Stomach (tissue), 9 donors: ENCODE results near the gene HOXD13. TPM values are rescaled to one million over a fixed set of nuclear protein-coding genes. Genes with fewer than 3 reads are reported as not detected.
A peak's percentile ranks its signal among the peaks of the same experiment; 100 is the strongest.

Experiments
- DNase-seq, 2 donors: peaks; one replicate each; pipeline versions ENCODE4 v3.0.0 to v3.0.0-alpha.2; 2013 to 2019
- H3K27ac ChIP-seq, 5 donors: fragments of 200-600 bp in 4 of 5; sonication (generic) in 4 of 5; one replicate each; pipeline ENCODE4 v1.5.1; 2013 to 2019; ENCODE audit warnings: mild to moderate bottlenecking in 1 of 5, moderate library complexity in 1 of 5
- H3K27me3 ChIP-seq, 3 donors: fragments of 200-600 bp; sonication (generic); one replicate each; pipeline ENCODE4 v1.5.1; 2017 to 2019; ENCODE audit warnings: mixed run types in 1 of 3
- H3K36me3 ChIP-seq, 4 donors: fragments of 200-600 bp; sonication (generic); 1 replicate in 3 of 4; 2 replicates in 1 of 4; pipeline ENCODE4 v1.5.1; 2016 to 2019
- H3K4me1 ChIP-seq, 4 donors: fragments of 200-600 bp; sonication (generic); one replicate each; pipeline ENCODE4 v1.5.1; 2016 to 2019
- H3K4me3 ChIP-seq, 4 donors: fragments of 200-600 bp; sonication (generic) in 3 of 4; one replicate each; pipeline ENCODE4 v1.5.1; 2016 to 2019; ENCODE audit warnings: mild to moderate bottlenecking in 1 of 4
- H3K9me3 ChIP-seq, 4 donors: fragments of 200-600 bp; sonication (generic); one replicate each; pipeline ENCODE4 v1.5.1; 2016 to 2019
- CTCF ChIP-seq, 7 experiments: fragments of 450-650 bp in 4 of 7; fragments of 200-600 bp in 3 of 7; sonication (generic) in 3 of 7; IDR thresholded peaks; one replicate each; pipeline ENCODE4 v1.5.1; 2016 to 2019; ENCODE audit warnings: antibody characterized with exemption in 7 of 7, control low read depth in 2 of 7, mild to moderate bottlenecking in 1 of 7
- EP300 ChIP-seq: sonication (generic); formaldehyde crosslinking; IDR thresholded peaks from one replicate; pipeline ENCODE4 v1.6.1; 2017; ENCODE audit warnings: antibody characterized with exemption
- POLR2A ChIP-seq, 4 donors: fragments of 450-650 bp; IDR thresholded peaks; one replicate each; pipeline ENCODE4 v1.6.1; 2016; ENCODE audit warnings: antibody characterized with exemption in 4 of 4, control low read depth in 2 of 4, mild to moderate bottlenecking in 1 of 4, moderate library complexity in 1 of 4
- POLR2AphosphoS5 ChIP-seq, 3 donors: sonication (generic); formaldehyde crosslinking; IDR thresholded peaks; one replicate each; pipeline ENCODE4 v1.6.1; 2016; ENCODE audit warnings: antibody characterized with exemption in 3 of 3
- WGBS, 5 donors: extraction: QIAGEN DNeasy Blood & Tissue Kit in 3 of 5; methylation state at CpG; one replicate each; pipeline versions ENCODE4 v1.1.5 to v1.1.7; 2013 to 2018; 5-methylcytosine and 5-hydroxymethylcytosine counted together
- intact Hi-C: fragments of 100-400 bp; cut with DNase I; formaldehyde crosslinking; loops from one replicate; pipeline ENCODE4 v1.15.1; 2023; ENCODE audit warnings: low total_unique reads
- polyA plus RNA-seq, 3 donors: library from polyadenylated mRNA; stranded (reverse); fragments of 200-250 nt; gene quantifications; one replicate each; pipeline ENCODE4 v1.2.3, GENCODE V29; 2013
- total RNA-seq, 5 donors: library from RNA; depleted of rRNA; stranded (reverse); fragments of >200 nt; gene quantifications; one replicate each; pipeline versions ENCODE4 v1.1.0 to v1.2.3, GENCODE V29; 2014 to 2016
- donor health status: healthy with polysubstance abuse.
- donor health status: Bipolar disorder and iron deficiency.
- donor health status: healthy.

The HOXD13 gene
- total and polyA plus RNA-seq, 8 donors: not detected

GRCh38 chr2:176091329-176092258 lies 927 bp upstream of the HOXD13 start:
- DNase-seq: no peak
- no peak for TF ChIP-seq POLR2A (IDR thresholded peaks at IDR 0.05)
- TF ChIP-seq CTCF (IDR thresholded peaks at IDR 0.05): no peak
- TF ChIP-seq POLR2AphosphoS5 (IDR thresholded peaks at IDR 0.05): no peak
- no peak for TF ChIP-seq EP300
- WGBS, 5 donors: 7 to 8% (median 8%) methylated on average over 24 to 31 of the region's 31 CpGs
- no peaks in the 10 kb centered on the region for H3K36me3 ChIP-seq
- peaks cover 23 to 43% (median 37%) of the 10 kb centered on the region in 4 donors for H3K4me1 ChIP-seq
- H3K27me3 ChIP-seq: peaks cover 55 to 100% (median 100%) of the 10 kb centered on the region in 3 donors
- no peak overlapping the region for H3K4me3 ChIP-seq
- H3K27ac ChIP-seq: no peak overlapping the region
- intact Hi-C loops: no loop called here
- peaks cover 0 to 14% (median 2%) of the 10 kb centered on the region in 4 donors for H3K9me3 ChIP-seq

DNA sequence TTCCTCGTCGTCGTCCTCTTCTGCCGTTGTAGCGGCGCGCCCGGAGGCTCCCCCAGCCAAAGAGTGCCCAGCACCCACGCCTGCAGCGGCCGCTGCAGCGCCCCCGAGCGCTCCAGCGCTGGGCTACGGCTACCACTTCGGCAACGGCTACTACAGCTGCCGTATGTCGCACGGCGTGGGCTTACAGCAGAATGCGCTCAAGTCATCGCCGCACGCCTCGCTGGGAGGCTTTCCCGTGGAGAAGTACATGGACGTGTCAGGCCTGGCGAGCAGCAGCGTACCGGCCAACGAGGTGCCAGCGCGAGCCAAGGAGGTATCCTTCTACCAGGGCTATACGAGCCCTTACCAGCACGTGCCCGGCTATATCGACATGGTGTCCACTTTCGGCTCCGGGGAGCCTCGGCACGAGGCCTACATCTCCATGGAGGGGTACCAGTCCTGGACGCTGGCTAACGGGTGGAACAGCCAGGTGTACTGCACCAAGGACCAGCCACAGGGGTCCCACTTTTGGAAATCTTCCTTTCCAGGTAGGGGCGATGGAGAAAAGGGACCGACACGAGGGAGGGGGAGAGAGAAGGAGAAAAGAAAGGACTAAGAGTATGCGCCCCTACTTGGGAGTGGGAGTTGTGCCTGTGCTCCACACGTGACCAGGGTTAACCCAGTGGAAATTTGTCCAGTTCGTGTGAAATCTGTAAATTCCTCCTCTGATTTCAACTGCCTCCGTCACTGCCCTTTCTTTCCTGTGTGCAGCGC lies 800 bp downstream of the HOXD13 start:
- Histone ChIP-seq H3K4me1 (peaks cover 29 to 52% (median 48%) of the 10 kb centered on the region in 4 donors), H3K36me3 (no peaks in the 10 kb centered on the region), H3K9me3 (peaks cover 0 to 14% (median 2%) of the 10 kb centered on the region in 4 donors), H3K27ac (no peak overlapping the region), H3K4me3 (peak overlapping the region; percentile 24 to 44 (median 33)), H3K27me3 (peaks cover 57 to 100% (median 100%) of the 10 kb centered on the region in 3 donors)
- intact Hi-C loops: no loop called here
- DNase-seq: peak; percentile 22 to 44
- 4 to 8% (median 5%) methylated on average over 23 to 53 of the region's 53 CpGs for WGBS, 5 donors
- TF ChIP-seq POLR2AphosphoS5 (IDR thresholded peaks at IDR 0.05) (no peak), CTCF (IDR thresholded peaks at IDR 0.05) (no peak), POLR2A (IDR thresholded peaks at IDR 0.05) (no peak), EP300 (no peak)

- Histone ChIP-seq H3K4me1 (peaks cover 27 to 52% (median 48%) of the 10 kb centered on the region in 4 donors), H3K4me3 (no peak overlapping the region), H3K27me3 (peaks cover 61 to 100% (median 100%) of the 10 kb centered on the region in 3 donors), H3K9me3 (peaks cover 0 to 14% (median 2%) of the 10 kb centered on the region in 4 donors), H3K27ac (no peak overlapping the region), H3K36me3 (no peaks in the 10 kb centered on the region)
- DNase-seq: no peak
- intact Hi-C loops: no loop called here
- WGBS, 5 donors: 9 to 14% (median 11%) methylated on average over 8 of the region's 8 CpGs
- no peak for TF ChIP-seq POLR2AphosphoS5 (IDR thresholded peaks at IDR 0.05)
- TF ChIP-seq POLR2A (IDR thresholded peaks at IDR 0.05): no peak
- TF ChIP-seq EP300: no peak
- TF ChIP-seq CTCF (IDR thresholded peaks at IDR 0.05): no peak
Measured at GRCh38 chr2:176093898-176094249, 1.4 kb downstream of the HOXD13 start.

DNA sequence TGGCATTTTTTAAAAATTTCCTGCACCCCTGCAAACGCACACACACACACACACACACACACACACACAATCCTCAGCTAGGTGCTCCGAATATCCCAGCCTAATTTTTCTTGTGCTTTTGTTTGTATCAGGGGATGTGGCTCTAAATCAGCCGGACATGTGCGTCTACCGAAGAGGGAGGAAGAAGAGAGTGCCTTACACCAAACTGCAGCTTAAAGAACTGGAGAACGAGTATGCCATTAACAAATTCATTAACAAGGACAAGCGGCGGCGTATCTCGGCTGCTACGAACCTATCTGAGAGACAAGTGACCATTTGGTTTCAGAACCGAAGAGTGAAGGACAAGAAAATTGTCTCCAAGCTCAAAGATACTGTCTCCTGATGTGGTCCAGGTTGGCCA lies 1.8 kb downstream of the HOXD13 start:
- no peaks in the 10 kb centered on the region for H3K36me3 ChIP-seq
- H3K4me1 ChIP-seq: peaks cover 27 to 57% (median 47%) of the 10 kb centered on the region in 4 donors
- H3K27ac ChIP-seq: no peak overlapping the region
- peaks cover 66 to 100% (median 100%) of the 10 kb centered on the region in 3 donors for H3K27me3 ChIP-seq
- WGBS, 5 donors: 6 to 11% (median 10%) methylated on average over 12 of the region's 12 CpGs
- DNase-seq: no peak
- intact Hi-C loops: no loop called here
- H3K4me3 ChIP-seq: no peak overlapping the region
- TF ChIP-seq POLR2AphosphoS5 (IDR thresholded peaks at IDR 0.05) (no peak), CTCF (IDR thresholded peaks at IDR 0.05) (no peak), POLR2A (IDR thresholded peaks at IDR 0.05) (no peak), EP300 (no peak)
- peaks cover 0 to 14% (median 2%) of the 10 kb centered on the region in 4 donors for H3K9me3 ChIP-seq
